Measurements from ENCODE around the gene IGSF5. TPM values are rescaled to one million over a fixed set of nuclear protein-coding genes. Genes with fewer than 3 reads are reported as not detected.

IGSF5 gene
- not detected in 5 replicates for total RNA-seq (2022; extraction: Qiagen RNA extraction; ENCODE audit: low read depth)

DNA sequence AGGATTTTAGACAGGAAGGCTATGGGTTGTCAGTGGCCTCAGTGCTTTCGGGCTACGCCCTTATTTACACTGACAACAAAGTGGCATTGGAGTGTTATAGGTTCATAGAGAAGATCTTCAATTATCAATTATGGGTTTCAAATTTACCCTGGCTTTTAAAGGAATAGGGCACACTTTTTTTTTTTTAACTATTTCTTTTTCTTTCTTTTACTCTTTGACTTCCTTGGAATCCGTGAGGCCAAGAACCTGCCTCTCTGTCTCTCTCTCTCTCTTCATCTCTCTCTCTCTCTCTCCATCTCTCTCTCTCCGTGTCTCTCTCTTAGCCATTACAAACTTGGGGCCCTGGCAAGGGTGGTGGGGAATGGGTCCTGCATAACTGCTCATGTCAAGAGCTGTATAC, at the start of gene IGSF5:
Gene IGSF5, plus strand, starts transcription at position 301 of the 400 bp plus-strand sequence. CDS start 327 bp downstream, outside the sequence.

Other genes starting within 250 kb of the IGSF5 start
- gene B3GALT5, start 132.2 kb upstream of the IGSF5 start, total RNA-seq (2022; extraction: Qiagen RNA extraction; ENCODE audit: low read depth): 0.24 to 0.34 TPM (median 0.29 TPM) in 5 replicates
- gene PCP4, start 122.3 kb downstream of the IGSF5 start, total RNA-seq (2022; extraction: Qiagen RNA extraction; ENCODE audit: low read depth): not detected in 5 replicates